Inflammatory macrophage treated with lipopolysaccharide for 1 hour (primary cell): Measurements from ENCODE around the gene GNPAT.

Experiments used
- DNase-seq, 2 donors: peaks; one replicate each; pipeline ENCODE4 v3.0.0-alpha.2; 2020 to 2022

The GNPAT gene

DNA sequence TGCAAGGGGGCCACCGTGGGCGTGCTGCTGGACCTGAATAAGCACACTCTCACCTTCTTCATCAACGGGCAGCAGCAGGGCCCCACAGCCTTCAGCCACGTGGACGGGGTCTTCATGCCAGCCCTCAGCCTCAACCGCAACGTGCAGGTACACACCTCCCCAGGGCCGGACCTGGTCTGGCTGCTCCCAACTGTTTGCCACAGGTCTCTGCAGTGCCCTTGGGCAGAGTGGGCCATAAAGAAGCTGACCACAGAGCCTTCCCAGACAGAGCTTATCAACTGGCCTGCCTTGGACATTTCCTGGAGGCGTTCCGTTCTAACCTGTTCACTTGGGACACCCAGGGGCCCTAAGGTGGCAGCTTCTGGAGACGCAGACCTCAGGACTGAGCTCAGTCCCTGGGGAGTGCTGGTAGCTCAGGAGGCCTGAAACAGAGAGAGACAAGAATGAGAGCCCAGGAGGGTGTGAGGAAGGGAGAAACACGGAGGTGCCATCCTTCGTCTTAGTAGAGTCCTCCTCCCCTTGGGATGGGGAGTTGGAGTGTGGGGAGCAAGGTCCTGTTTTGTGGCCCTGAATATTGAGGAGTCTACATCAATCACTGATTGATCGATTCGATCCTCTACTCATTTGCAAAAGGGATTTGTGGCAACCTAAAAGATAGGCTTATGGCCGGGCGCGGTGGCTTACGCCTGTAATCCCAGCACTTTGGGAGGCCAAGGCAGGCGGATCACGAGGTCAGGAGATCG, 27.0 kb upstream of the GNPAT start:
- no peak for DNase-seq

DNA sequence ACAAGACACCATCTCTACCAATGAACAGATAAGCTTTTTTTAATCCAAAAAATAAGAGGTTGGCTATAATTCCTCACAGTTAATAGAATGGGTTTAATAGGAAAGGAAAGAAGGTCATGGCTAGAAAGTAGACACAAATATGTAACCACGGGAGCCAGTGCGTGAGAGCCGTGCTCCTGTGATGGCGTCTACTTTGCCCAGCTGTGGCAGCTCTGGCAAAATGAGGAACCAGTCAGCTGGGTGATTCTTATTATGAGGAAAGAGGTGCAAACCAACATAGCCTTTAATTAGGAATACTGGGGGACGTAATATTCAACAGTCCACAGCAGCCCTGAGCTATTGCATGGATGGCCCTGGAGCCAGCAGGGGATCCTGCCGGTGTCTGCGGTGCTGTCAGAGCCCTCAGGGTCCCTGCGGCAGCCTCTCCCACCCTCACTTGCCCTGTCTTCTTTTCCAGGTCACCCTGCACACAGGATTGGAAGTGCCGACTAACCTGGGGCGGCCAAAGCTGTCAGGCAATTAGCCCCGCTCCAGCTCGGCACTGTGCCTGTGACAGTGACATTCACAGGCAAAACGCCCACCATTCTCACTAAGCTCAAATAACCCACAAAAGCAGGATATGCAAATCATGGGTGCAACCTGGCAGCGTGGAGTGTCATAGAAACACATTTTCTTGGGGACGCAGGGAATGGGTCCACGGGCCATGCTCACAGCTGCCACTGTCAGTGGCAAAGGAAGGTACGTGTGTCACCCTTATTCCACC, 25.9 kb upstream of the GNPAT start:
- peak in 1 of 2 donors; percentile 29 for DNase-seq

DNA sequence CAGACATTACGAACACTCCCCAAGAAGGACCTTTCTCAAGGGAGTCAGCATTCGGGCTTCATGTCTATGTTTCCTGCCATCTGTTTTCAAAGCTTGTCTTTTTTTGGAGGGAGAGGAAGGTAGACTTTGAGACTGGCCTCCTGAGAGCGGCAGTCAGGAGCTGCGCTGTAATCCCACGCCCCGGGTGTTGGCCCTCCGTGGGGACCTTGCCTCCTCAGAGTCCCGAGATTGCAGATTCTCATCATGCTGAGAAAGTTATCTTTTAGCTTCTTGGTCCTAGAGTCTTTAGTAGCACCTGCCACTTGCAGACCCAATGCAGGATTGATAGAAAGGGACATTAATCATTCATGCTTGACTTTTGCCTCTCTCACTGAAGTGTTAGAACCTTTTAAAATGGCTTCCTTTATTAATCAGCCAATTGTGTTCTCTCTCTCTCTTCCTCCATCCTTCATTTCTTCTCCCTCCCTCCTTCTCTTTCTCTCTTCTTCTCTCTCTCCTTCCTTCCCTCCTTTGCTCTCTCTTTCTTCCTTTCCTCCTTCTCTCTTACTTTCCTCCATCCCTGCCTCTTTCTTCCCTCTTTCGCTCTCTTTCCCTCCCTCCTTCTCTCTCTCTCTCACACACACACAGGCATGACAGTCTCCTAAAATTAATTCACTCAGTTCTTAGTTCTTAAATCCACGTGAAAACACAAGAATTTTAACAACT, 25.2 kb upstream of the GNPAT start:
- no peak for DNase-seq

DNA sequence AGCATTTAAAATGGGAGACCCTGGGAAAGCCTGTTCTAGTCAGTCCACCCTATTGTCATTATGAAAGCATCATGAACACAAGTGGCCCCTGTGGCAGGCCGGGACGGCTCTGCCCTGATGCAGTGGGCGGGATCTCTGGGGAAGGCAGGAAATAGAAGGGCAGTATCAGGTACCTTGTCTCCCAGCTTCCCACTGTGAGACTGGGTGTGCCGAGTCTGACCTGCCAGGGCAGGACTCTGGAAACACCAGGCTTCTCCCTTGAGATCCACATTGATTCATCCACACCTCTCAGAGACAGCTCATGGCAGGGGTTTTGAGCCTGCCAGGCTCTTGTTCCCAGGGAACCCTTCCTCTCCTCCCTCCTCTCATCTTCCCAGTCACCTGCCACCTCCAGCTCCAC, 24.5 kb upstream of the GNPAT start:
- DNase-seq = no peak

DNA sequence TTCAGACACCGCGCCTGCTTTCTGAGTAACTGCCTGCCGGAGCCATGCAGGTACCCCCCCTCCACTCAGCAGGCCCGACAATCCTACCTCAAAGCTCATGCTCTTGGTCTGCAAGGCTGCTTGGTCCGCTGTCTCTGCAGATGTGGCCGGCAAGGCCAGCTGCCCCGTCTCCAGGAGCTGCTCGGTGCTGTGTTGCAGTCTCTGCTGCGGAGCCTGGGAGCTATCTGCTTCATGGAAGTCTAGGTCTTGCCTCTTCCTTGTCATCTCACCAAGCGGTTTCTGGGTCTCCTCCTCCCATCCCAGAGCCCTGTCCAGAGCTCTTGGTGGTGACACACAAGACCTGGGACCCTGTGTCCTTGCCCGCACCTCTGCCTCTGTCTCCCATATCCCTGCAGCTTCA, 24.0 kb upstream of the GNPAT start:
- DNase-seq = no peak

- DNase-seq = no peak
These were observed 22.9 kb upstream of the GNPAT start for GRCh38 chr1:231218078-231218477.

DNA sequence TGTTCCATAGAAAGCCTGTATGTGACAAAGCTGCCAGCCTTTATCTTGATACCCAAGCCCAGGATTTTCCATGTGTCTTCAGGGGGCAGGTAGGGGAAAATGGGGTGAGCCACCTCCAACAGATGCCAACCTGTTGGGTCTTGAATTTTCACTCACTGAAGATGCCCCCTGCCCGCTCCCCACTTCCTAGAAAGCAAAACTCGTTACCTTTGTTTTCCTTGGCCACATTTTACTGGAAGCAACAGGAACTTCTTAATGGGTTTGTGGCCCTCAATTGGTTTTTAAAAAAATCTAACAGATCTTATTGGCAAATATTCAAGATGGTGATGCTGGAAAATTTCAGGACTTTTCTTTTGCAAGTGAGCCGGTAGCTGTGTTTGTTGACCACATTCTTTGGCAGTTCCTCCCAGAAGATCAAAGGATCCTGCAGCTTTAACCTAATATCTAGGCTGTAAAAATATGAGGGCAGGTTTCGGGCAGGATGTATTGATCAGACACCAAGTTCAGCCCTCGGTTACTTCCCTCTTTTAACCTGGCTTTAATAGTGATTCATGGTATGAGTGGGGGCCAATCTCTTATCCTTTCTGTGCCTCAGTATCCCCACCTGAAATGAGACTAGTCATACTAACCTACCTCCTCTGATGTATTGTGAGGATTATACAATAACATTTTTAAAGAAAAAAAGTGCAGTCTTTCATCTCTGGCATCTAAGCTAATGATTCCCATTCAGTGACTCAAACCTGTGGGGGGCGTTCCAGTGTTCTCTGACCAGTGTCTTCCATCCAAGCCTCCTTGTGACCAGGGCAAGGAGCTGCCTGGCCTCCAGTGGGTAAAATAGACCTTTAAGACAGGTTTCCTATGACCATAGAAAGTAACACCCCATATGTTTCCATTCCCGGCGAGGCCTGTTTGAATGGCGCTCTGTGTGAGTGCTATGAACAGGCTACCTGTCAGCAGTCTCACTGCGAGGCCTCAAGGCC, 21.3 kb upstream of the GNPAT start:
- DNase-seq = no peak

DNA sequence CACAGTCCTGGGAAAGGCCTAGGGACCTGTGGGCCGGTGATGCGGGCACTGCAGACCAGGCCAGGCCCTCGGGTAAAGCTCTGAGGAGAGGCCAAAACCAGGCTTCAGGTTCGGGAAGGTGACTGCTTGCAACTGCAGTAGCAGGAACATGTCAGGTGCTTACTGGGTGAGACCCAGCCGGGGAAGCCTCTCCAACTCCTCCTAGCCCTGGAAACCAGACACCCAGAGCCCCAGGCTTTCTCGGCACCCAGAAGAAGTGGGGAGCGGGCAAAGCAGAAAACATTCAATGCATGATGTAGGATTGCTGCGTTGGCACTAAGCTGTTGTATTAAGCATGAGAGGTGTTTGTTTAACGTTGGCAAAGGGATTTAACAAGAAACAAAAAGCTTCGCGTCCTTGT, 20.2 kb upstream of the GNPAT start:
- no peak for DNase-seq

- DNase-seq = no peak
These were observed 14.9 kb upstream of the GNPAT start for GRCh38 chr1:231226156-231226555.

DNA sequence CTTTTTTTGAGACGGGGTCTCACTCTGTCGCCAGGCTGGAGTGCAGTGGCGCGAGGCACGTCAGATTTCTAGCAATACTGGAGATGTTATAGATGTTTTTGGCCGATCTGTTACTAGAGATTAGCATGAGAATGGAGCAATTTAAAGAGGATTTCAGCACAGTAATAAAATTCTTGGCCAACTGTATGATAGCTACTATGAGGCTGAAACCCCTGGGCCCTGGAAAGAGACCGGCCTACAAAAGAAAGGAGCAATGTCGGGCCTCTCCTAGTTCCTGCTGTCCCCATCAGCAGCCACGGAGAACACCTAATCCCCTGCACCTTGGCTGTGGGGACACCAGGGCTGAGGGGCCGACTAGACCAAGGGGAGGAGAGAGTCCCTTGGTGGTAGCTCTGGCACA, 9.5 kb upstream of the GNPAT start:
- no peak for DNase-seq

GRCh38 chr1:231232870-231233734, 7.9 kb upstream of the GNPAT start:
- no peak for DNase-seq

GRCh38 chr1:231233735-231234417, 7.1 kb upstream of the GNPAT start:
- DNase-seq = no peak

DNA sequence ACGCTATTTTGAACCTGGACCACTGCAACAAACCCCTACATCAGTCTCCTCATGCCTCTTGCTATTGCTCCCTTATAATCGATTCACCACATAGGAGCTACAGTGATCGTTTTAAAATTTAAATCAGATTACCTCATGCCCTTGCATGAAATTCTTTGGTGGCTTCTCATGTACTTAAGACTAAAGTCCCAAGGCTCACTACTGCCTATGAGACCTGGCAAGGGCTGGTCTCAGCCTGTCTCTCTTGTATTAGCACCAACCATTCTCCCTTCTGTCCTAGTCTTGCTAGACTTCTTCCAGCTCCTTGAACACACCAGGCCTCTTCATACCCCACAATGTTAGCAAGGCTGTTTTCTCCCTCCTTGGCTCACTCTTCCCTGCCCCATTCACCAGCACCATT, 6.5 kb upstream of the GNPAT start:
- DNase-seq = no peak

DNA sequence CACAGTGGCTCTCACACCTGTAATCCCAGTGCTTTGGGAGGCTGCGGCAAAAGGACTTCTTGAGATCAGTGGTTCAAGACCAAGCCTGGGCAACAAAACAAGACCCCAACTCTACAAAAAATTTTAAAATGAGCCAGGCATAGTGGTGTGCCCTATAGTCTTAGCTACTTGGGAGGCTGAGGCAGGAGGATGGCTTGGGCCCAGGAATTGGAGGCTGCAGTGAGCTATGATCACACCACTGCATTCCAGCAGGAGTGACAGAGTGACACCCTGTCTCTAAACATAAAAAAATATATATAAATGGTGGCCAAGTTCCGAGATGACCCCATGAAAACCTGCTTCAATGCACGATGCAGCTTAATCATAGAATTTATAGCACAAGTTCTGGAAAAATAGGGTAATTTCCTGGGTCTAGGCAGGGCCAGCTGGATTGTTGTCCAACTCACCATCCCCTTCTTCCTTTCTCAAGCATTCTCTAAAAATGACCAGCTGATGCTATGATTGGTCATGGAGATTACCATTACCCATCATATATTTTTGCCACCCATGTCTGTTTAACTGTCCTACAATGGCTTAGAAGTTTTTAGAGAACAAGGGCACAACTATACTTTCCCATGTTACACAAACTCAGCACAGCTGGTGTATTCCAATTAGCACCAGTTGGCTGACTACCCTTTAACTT, 5.3 kb upstream of the GNPAT start:
- DNase-seq = no peak

- no peak for DNase-seq
These were observed 4.8 kb upstream of the GNPAT start for GRCh38 chr1:231236208-231236591.

- no peak for DNase-seq
These were observed 4.1 kb upstream of the GNPAT start for GRCh38 chr1:231236938-231237337.

DNA sequence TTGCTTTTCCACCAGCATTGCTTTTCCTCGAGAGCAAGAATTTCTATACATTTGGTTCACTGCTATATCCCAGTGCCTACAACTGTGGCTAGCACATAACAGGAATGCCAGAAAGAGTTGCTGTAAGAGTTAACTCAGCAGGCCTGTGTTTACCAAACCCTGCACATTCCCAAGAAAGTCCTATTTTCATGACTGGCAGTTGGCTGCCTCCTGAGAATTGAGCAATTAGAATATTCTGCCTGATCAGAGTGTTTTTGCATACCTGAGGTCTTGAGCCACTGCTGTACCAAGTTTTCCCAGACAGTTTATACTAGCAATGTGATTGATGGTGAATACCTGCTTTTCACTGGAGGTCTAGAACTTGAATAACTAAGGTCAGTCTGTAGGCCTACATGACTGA, 2.7 kb upstream of the GNPAT start:
- DNase-seq = no peak

DNA sequence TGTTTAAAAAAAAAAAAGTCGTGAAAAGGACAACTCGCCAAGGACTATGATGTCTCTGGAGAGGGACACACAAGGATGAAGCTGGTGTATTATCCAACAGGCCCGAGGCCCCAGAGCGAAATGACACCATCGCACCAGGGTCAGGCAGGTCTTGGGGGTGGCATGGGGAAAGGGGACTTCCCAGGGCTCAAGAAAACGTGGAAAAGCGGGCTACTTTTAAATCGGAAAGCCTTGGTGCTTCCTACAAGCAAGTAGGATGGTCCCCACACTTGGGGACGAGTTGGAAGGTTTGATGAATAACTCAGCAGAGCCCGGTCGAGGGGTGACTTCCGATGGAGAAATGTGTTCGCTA, 505 bp upstream of the GNPAT start:
- DNase-seq = peak in 1 of 2 donors; percentile 16

DNA sequence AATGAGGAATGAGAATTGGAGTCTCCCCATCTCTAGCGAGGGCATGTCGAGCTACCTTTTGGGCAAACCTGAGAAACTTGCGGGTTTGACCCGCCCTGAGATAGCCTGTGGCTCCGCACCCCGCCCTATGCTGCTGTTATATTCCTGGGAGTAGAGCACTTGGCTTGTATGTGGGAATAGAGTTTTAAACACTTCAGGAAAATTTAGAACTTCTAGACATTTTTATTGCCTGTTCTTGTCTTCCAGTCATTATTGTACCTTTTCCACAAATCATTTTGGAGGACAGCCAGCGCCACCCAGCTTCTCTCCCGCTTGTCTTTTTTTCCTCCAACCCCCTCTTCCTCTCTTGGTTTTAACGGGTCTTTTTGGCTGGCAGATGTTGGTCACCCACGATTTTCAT, 738 bp downstream of the GNPAT start:
- peak in 1 of 2 donors; percentile 7 for DNase-seq

- peak; percentile 7 to 17 for DNase-seq
These were observed 1.6 kb downstream of the GNPAT start for GRCh38 chr1:231242516-231243198.
